B cell (primary cell): ENCODE results near the gene LSM4. TPM values are rescaled to one million over a fixed set of nuclear protein-coding genes. Genes with fewer than 3 reads are reported as not detected.

ENCODE experiments used
- ATAC-seq: fragments of 200-7000 bp; cut with Tn5 transposase; one replicate; pipeline ENCODE4 v1.10.0; 2021; ENCODE audit warnings: low read depth, mild to moderate bottlenecking, moderate number of reproducible peaks, moderate library complexity
- CTCF ChIA-PET: fragments of 350-600 bp; sonication (Branson Sonifier 250); formaldehyde crosslinking; loops from one replicate; lab custom pipeline; 2021; ENCODE audit warnings: antibody characterized with exemption, inconsistent platforms; lab: Charles Lee
- POLR2A ChIA-PET: fragments of 350-600 bp; sonication (Branson Sonifier 250); formaldehyde crosslinking; loops from one replicate; lab custom pipeline; 2021; ENCODE audit warnings: antibody characterized with exemption; lab: Charles Lee
- DNase-seq: peaks from one replicate; pipeline ENCODE4 v3.0.0; 2013
- H2AFZ ChIP-seq: 2 replicates; pipeline ENCODE4 v1.6.1; 2012; ENCODE audit warnings: mild to moderate bottlenecking, low read depth, low read length; ENCODE audit not compliant: insufficient read depth, poor library complexity, severe bottlenecking
- H3K27ac ChIP-seq, 2 donors: 1 replicate in 1 of 2; 2 replicates in 1 of 2; pipeline ENCODE4 v1.5.1; 2012 to 2013; ENCODE audit warnings: low read length in 2 of 2, mild to moderate bottlenecking in 2 of 2, moderate library complexity in 1 of 2
- H3K27me3 ChIP-seq, 4 experiments: fragments of 200-600 bp in 1 of 4; sonication (generic) in 1 of 4; replicated peaks in 1 of 4; 1 replicate in 2 of 4; 2 replicates in 2 of 4; pipeline versions ENCODE4 v1.6.1 to v1.7.0; 2013 to 2016; ENCODE audit warnings: low read length in 3 of 4, mild to moderate bottlenecking in 2 of 4, mixed read lengths in 1 of 4, moderate library complexity in 1 of 4; ENCODE audit not compliant: insufficient read depth in 4 of 4, control insufficient read depth in 3 of 4; ENCODE audit errors: control extremely low read depth in 1 of 4
- H3K36me3 ChIP-seq, 2 experiments: replicated peaks in 1 of 2; 1 replicate in 1 of 2; 2 replicates in 1 of 2; pipeline versions ENCODE4 v1.6.1 to v1.7.1; 2013; ENCODE audit warnings: low read length in 1 of 2; ENCODE audit not compliant: insufficient read depth in 2 of 2, control insufficient read depth in 1 of 2; ENCODE audit errors: control extremely low read depth in 1 of 2, extremely low read depth in 1 of 2
- H3K4me1 ChIP-seq, 2 donors: fragments of 200-600 bp in 1 of 2; sonication (generic) in 1 of 2; 1 replicate in 1 of 2; 2 replicates in 1 of 2; pipeline versions ENCODE4 v1.5.1 to v1.6.1; 2013 to 2017; ENCODE audit warnings: low read length in 2 of 2; ENCODE audit not compliant: control insufficient read depth in 2 of 2, insufficient read depth in 2 of 2
- H3K4me2 ChIP-seq: replicated peaks from 2 replicates; pipeline ENCODE3; 2012; ENCODE audit warnings: mild to moderate bottlenecking, low read depth, low read length; ENCODE audit not compliant: poor library complexity, severe bottlenecking
- H3K4me3 ChIP-seq, 5 experiments: fragments of 200-600 bp in 1 of 5; sonication (generic) in 1 of 5; 1 replicate in 3 of 5; 2 replicates in 2 of 5; pipeline versions ENCODE4 v1.5.1 to v1.7.0; 2011 to 2016; ENCODE audit warnings: low read length in 4 of 5, mild to moderate bottlenecking in 4 of 5, low read depth in 2 of 5, control low read depth in 1 of 5, moderate library complexity in 1 of 5; ENCODE audit not compliant: insufficient read depth in 1 of 5; ENCODE audit errors: control extremely low read depth in 1 of 5, extremely low read depth in 1 of 5
- H3K79me2 ChIP-seq: fragments of 200-600 bp; sonication (generic); one replicate; pipeline ENCODE4 v1.6.0; 2016; ENCODE audit warnings: low read length; ENCODE audit not compliant: control insufficient read depth, insufficient read depth
- H3K9ac ChIP-seq: fragments of 200-600 bp; sonication (generic); 2 replicates; pipeline ENCODE4 v1.6.1; 2017; ENCODE audit warnings: mild to moderate bottlenecking, low read length, moderate library complexity
- H3K9me3 ChIP-seq, 3 donors: one replicate each; pipeline versions ENCODE4 v1.6.1 to v1.7.1; 2013; ENCODE audit warnings: low read length in 2 of 3; ENCODE audit not compliant: control insufficient read depth in 2 of 3, insufficient read depth in 1 of 3; ENCODE audit errors: control extremely low read depth in 1 of 3
- H4K20me1 ChIP-seq: 2 replicates; pipeline ENCODE4 v1.6.0; 2012; ENCODE audit warnings: mild to moderate bottlenecking, low read length; ENCODE audit not compliant: insufficient read depth, control insufficient read depth, poor library complexity, severe bottlenecking
- H3K27ac Mint-ChIP-seq: one replicate; pipeline ENCODE4 v1.8.0; 2021; ENCODE audit warnings: mixed read lengths
- H3K27me3 Mint-ChIP-seq: one replicate; pipeline ENCODE4 v1.8.0; 2021; ENCODE audit warnings: mixed read lengths
- H3K4me1 Mint-ChIP-seq: one replicate; pipeline ENCODE4 v1.8.0; 2021; ENCODE audit warnings: mixed read lengths
- H3K4me3 Mint-ChIP-seq: one replicate; pipeline ENCODE4 v1.8.0; 2021; ENCODE audit warnings: mixed read lengths
- H3K9me3 Mint-ChIP-seq: one replicate; pipeline ENCODE4 v1.8.0; 2022; ENCODE audit warnings: mixed read lengths; ENCODE audit not compliant: insufficient read depth
- CTCF ChIP-seq: fragments of 200-600 bp; IDR thresholded peaks from one replicate; pipeline ENCODE4 v1.8.0; 2022; ENCODE audit warnings: antibody characterized with exemption, mild to moderate bottlenecking
- EZH2 ChIP-seq: IDR thresholded peaks from 2 replicates; pipeline ENCODE4 v1.6.1; 2012; ENCODE audit warnings: borderline replicate concordance, low read depth, mild to moderate bottlenecking, moderate library complexity, low read length; ENCODE audit not compliant: insufficient read depth, poor library complexity, severe bottlenecking
- WGBS: methylation state at CpG from one replicate; pipeline ENCODE4 v1.1.5; 2013; ENCODE audit warnings: missing lambda C conversion rate; ENCODE audit not compliant: insufficient coverage; 5-methylcytosine and 5-hydroxymethylcytosine counted together
- intact Hi-C: fragments of 100-400 bp; cut with micrococcal nuclease; formaldehyde crosslinking; loops from one replicate; pipeline ENCODE4 v1.10.0; 2022
- polyA plus RNA-seq: library from polyadenylated mRNA; depleted of rRNA; stranded (reverse); fragments of >200 nt; gene quantifications from 2 replicates; pipeline ENCODE4 v1.2.3, GENCODE V29; 2012
- total RNA-seq, 2 donors: library from RNA; stranded (reverse); fragments of 120-200 nt in 1 of 2; gene quantifications; 1 replicate in 1 of 2; 2 replicates in 1 of 2; pipeline versions ENCODE4 v1.2.3 to v1.2.4, GENCODE V29; 2013 to 2022

The LSM4 gene
- total and polyA plus RNA-seq, 2 donors (not counting 1 experiment from before 2014, with no cell fraction given), result 66.3 to 86.1 TPM

GRCh38 chr19:18340990-18341868, 18.4 kb upstream of the LSM4 start:
- Histone ChIP-seq H3K27me3 (no peaks in the 10 kb centered on the region), H3K4me2 (peak overlapping the region; percentile 89), H3K9ac (peak overlapping the region; percentile 88), H3K4me1 (peaks cover 13 to 18% of the 10 kb centered on the region in 2 donors), H3K9me3 (no peaks in the 10 kb centered on the region), H3K36me3 (no peaks in the 10 kb centered on the region), H3K27ac (peak overlapping the region; percentile 52 to 70), H3K79me2 (peaks cover 3% of the 10 kb centered on the region), H3K4me3 (peak overlapping the region; percentile 41 to 88 (median 81)), H4K20me1 (peaks cover 12% of the 10 kb centered on the region), H2AFZ (peak overlapping the region; percentile 91)
- 1% methylated on average over 11 of the region's 18 CpGs for WGBS
- ATAC-seq (peak; percentile 71), DNase-seq (peak; percentile 66)
- TF ChIP-seq CTCF (no peak), EZH2 (no peak)
- CTCF ChIA-PET, result interaction anchor here (1.1 to 1.7 kb wide), 4 partner anchors 12 to 133 kb away, joined by 3 to 5 read pairs (median 4); no protein-coding TSS in a partner anchor
- POLR2A ChIA-PET, result interaction anchor here (0.6 kb wide), 1 partner anchor 13 kb away, joined by 3 read pairs; no protein-coding TSS in a partner anchor
- Mint-ChIP-seq H3K4me3 (peak overlapping the region; percentile 79), H3K4me1 (peaks cover 13% of the 10 kb centered on the region), H3K27me3 (peaks cover under 1% of the 10 kb centered on the region), H3K27ac (peak overlapping the region; percentile 48), H3K9me3 (no peaks in the 10 kb centered on the region)
- intact Hi-C loops, result loop anchor here (2.0 kb wide), 1 partner anchor 18 kb away; the partner anchor contains the start of gene LSM4
